Psoas muscle (tissue), 8 donors: ENCODE results near the gene ZNF574. TPM values are rescaled to one million over a fixed set of nuclear protein-coding genes. Genes with fewer than 3 reads are reported as not detected.
"Not testable (repeated sequence)": the region's sequence is repeated elsewhere in the genome, so short reads cannot be mapped to it uniquely, and the experiment has no call there.

ENCODE experiments used
- ATAC-seq, 4 donors: fragments of 200-7000 bp; cut with Tn5 transposase; one replicate each; pipeline ENCODE4 v1.9.1; 2020; ENCODE audit warnings: moderate library complexity in 3 of 4, mild to moderate bottlenecking in 2 of 4
- DNase-seq, 2 donors: peaks; one replicate each; pipeline ENCODE4 v3.0.0-alpha.2; 2020
- H3K27ac ChIP-seq: fragments of 200-600 bp; one replicate; pipeline ENCODE4 v1.8.0; 2022
- H3K27me3 ChIP-seq, 3 donors: fragments of 200-600 bp in 1 of 3; one replicate each; pipeline versions ENCODE4 v1.6.1 to v1.8.0; 2013 to 2022; ENCODE audit warnings: low read length in 2 of 3, mild to moderate bottlenecking in 2 of 3, moderate library complexity in 1 of 3; ENCODE audit not compliant: insufficient read depth in 3 of 3
- H3K36me3 ChIP-seq, 2 donors: fragments of 200-600 bp in 1 of 2; one replicate each; pipeline versions ENCODE4 v1.6.1 to v1.8.0; 2013 to 2022; ENCODE audit warnings: low read depth in 1 of 2, mild to moderate bottlenecking in 1 of 2, moderate library complexity in 1 of 2; ENCODE audit not compliant: insufficient read depth in 1 of 2
- H3K4me1 ChIP-seq: fragments of 200-600 bp; one replicate; pipeline ENCODE4 v1.8.0; 2022
- H3K4me3 ChIP-seq: fragments of 200-600 bp; one replicate; pipeline ENCODE4 v1.8.0; 2022; ENCODE audit warnings: mild to moderate bottlenecking
- H3K9me3 ChIP-seq: fragments of 200-600 bp; one replicate; pipeline ENCODE4 v1.8.0; 2022
- WGBS, 3 donors: extraction: QIAGEN DNeasy Blood & Tissue Kit; methylation state at CpG; one replicate each; pipeline versions ENCODE4 v1.1.6 to v1.1.7; 2013; 5-methylcytosine and 5-hydroxymethylcytosine counted together
- intact Hi-C, 2 donors: fragments of 100-400 bp; cut with DNase I; formaldehyde crosslinking; loops; one replicate each; pipeline versions ENCODE4 v1.11.0 to v1.14.2; 2022
- polyA plus RNA-seq, 3 donors: library from polyadenylated mRNA; stranded (reverse); fragments of 200-250 nt; gene quantifications; one replicate each; pipeline ENCODE4 v1.2.3, GENCODE V29; 2013
- total RNA-seq, 4 donors: library from RNA; stranded (reverse); fragmentation: NEBNext Ultra II Directional in 2 of 4; extraction: Animal tissue kit (Norgen Biotek cat#: 25700) in 2 of 4; gene quantifications; one replicate each; pipeline versions ENCODE4 v1.2.1 to v1.2.4, GENCODE V29; 2021 to 2023
- TF ChIP-seq, protein P1 (sequence below): fragments of 200-600 bp; IDR thresholded peaks from one replicate; pipeline ENCODE4 v1.8.0; 2022; ENCODE audit warnings: antibody characterized with exemption
- donor health status: healthy with polysubstance abuse.
- donor health status: DM: no; HTN: no; CAD: no; lungs with moderate emphysema.
- donor health status: Bipolar disorder and iron deficiency.
- donor health status: healthy.
- donor health status: DM: yes; HTN: yes; CAD: no.
- donor health status: DM: no; HTN: no; CAD: no.
- donor health status: DM: no; HTN: no; CAD: no.
- donor health status: DM: yes; HTN: yes; CAD: no.

ZNF574 gene
- total and polyA plus RNA-seq, 7 donors = 6.4 to 11.2 (median 8.7) TPM

DNA sequence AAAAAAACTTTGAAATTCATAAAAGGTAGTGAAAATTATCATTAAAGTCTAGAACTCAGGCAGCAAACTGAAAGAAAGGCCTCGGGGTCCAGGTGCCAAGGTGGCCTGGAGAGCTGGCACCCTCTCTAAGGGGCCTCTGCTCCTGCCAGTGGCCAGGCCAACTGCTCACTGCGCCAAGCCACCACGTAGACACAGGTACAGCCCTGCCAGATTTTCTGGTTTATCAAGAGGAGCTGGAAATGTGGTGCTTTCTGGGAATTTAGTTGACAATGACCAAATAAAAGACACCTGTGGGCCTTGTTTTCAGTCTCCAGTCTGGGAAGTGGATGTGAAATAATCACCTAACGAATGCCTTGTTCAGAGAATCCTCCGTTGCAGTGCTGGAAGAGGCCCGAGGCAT lies 22.8 kb downstream of the ZNF574 start:
- no peak for DNase-seq
- TF ChIP-seq, protein P1, sequence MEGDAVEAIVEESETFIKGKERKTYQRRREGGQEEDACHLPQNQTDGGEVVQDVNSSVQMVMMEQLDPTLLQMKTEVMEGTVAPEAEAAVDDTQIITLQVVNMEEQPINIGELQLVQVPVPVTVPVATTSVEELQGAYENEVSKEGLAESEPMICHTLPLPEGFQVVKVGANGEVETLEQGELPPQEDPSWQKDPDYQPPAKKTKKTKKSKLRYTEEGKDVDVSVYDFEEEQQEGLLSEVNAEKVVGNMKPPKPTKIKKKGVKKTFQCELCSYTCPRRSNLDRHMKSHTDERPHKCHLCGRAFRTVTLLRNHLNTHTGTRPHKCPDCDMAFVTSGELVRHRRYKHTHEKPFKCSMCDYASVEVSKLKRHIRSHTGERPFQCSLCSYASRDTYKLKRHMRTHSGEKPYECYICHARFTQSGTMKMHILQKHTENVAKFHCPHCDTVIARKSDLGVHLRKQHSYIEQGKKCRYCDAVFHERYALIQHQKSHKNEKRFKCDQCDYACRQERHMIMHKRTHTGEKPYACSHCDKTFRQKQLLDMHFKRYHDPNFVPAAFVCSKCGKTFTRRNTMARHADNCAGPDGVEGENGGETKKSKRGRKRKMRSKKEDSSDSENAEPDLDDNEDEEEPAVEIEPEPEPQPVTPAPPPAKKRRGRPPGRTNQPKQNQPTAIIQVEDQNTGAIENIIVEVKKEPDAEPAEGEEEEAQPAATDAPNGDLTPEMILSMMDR = no peak
- Histone ChIP-seq H3K4me1 (no peaks in the 10 kb centered on the region), H3K36me3 (no peaks in the 10 kb centered on the region), H3K27me3 (peaks cover 0 to 16% (median 0%) of the 10 kb centered on the region in 3 donors), H3K4me3 (no peak overlapping the region), H3K9me3 (no peaks in the 10 kb centered on the region), H3K27ac (no peak overlapping the region)
- no peak for ATAC-seq
- intact Hi-C loops = no loop called here
- WGBS, 3 donors = 75 to 83% (median 79%) methylated on average over 6 of the region's 6 CpGs

DNA sequence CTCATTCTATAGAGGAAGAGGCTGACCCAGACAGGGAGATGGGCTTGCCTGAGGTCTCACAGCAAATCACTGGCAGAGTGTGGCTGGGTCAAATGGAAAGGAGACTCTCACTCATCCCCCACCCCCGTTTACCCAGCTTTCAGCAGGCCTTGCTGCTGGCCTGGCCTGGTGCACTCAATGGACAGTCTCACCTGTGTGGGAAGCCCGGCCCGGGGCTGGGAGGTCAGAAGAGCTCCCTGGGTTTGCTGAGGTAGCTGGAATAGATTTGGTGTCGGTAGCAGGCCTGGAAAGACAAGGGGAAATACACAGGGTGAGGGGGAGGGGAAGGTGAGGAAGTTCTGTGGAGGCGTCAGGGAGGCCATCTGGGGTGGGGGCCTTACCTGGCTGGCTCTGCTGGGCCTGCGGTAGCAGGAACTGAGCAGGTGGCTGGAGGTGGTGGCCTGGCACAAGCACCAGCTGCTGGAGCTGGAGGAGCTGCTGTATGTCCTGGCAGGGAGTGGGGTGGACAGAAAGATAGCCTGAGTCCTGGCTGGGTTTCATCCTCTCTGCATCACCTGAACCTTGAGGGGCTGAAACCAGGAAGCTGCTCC lies 23.5 kb downstream of the ZNF574 start:
- WGBS, 3 donors = 49 to 70% (median 60%) methylated on average over 6 of the region's 6 CpGs
- TF ChIP-seq, protein P1 = no peak
- Histone ChIP-seq H3K27ac (no peak overlapping the region), H3K27me3 (peaks cover 0 to 16% (median 0%) of the 10 kb centered on the region in 3 donors), H3K36me3 (no peaks in the 10 kb centered on the region), H3K4me1 (no peaks in the 10 kb centered on the region), H3K9me3 (no peaks in the 10 kb centered on the region), H3K4me3 (no peak overlapping the region)
- intact Hi-C loops = no loop called here
- ATAC-seq (no peak), DNase-seq (no peak)

DNA sequence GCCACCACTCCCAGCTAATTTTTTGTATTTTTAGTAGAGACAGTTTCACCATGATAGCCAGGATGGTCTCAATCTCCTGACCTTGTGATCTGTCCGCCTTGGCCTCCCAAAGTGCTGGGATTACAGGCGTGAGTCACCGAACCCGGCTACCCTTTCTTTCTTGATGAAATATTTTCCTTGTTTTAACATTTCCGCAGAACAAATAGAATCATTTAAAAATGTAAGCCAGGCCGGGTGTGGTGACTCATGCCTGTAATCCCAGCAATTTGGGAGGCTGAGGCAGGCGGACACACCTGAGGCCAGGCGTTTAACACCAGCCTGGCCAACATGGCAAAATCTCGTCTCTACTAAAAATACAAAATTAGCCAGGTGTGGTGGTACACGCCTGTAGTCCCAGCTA lies 24.3 kb downstream of the ZNF574 start:
- WGBS, 3 donors = 90 to 92% (median 91%) methylated on average over 10 of the region's 10 CpGs
- H3K4me3 ChIP-seq, H3K4me1 ChIP-seq, intact Hi-C loops, H3K36me3 ChIP-seq, DNase-seq, H3K27ac ChIP-seq, ATAC-seq, H3K9me3 ChIP-seq: not testable (repeated sequence)
- H3K27me3 ChIP-seq = peaks cover 0 to 16% (median 0%) of the 10 kb centered on the region in 3 donors

DNA sequence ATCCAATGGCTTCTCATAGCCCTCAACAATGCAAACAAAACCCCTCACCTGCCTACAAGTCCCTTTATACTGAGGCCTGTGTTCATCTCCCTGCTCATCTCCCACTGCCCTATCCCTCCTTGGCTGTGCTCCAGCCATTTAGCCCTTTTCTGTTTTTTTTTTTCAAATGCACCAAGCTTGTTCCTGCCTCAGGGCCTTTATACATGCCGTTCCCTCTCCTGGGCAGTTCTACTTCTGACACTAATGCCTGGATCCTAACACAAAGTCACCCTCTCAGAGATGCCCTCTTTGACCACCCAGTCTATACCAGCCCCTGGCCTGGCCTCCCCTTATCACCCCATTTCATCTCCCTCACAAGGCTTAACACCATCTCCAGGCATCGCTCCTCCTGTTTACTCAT lies 26.9 kb downstream of the ZNF574 start:
- Histone ChIP-seq H3K4me3 (no peak overlapping the region), H3K9me3 (no peaks in the 10 kb centered on the region), H3K36me3 (no peaks in the 10 kb centered on the region), H3K27ac (no peak overlapping the region), H3K4me1 (no peaks in the 10 kb centered on the region), H3K27me3 (peaks cover 0 to 3% (median 2%) of the 10 kb centered on the region in 3 donors)
- intact Hi-C loops = no loop called here
- TF ChIP-seq, protein P1 = no peak
- ATAC-seq (no peak), DNase-seq (no peak)
- 87 to 93% (median 88%) methylated on average over 2 of the region's 2 CpGs for WGBS, 3 donors

DNA sequence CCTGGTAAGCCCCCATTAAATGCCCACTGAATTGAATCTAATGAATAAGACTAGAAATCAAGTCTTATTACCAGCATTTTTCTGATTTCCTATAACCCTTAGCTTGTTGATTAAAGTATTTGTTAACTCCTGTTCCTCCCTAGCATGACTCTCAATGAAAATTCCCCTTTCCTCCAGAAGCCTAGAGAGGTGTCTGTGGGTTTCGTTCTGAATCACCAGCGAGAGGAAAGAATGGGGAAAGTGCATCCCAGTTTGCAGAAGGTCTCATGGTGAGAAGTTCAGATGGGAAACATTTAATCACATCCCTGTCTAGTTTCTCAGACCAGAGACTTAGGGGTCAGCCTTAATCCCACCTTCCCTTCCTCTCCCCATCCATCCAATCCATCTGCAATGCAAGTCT lies 29.4 kb downstream of the ZNF574 start:
- no peaks in the 10 kb centered on the region for H3K4me1 ChIP-seq
- no peak for DNase-seq
- ATAC-seq = no peak
- H3K36me3 ChIP-seq = no peaks in the 10 kb centered on the region
- 63 to 73% (median 71%) methylated on average over 2 of the region's 2 CpGs for WGBS, 3 donors
- no peak overlapping the region for H3K27ac ChIP-seq
- peaks cover 0 to 4% (median 3%) of the 10 kb centered on the region in 3 donors for H3K27me3 ChIP-seq
- intact Hi-C loops = no loop called here
- H3K4me3 ChIP-seq = no peak overlapping the region
- no peaks in the 10 kb centered on the region for H3K9me3 ChIP-seq
- TF ChIP-seq, protein P1 = no peak
